SK-MEL-5 (cell line): ENCODE results near the gene ENTPD6. TPM values are rescaled to one million over a fixed set of nuclear protein-coding genes. Genes with fewer than 3 reads are reported as not detected.
"Not testable (repeated sequence)": the region's sequence is repeated elsewhere in the genome, so short reads cannot be mapped to it uniquely, and the experiment has no call there.

ENCODE experiments used
- DNase-seq: peaks from one replicate; pipeline ENCODE4 v3.0.0-alpha.2; 2016; ENCODE audit warnings: low read depth, low spot score
- in situ Hi-C: cut with HindIII; loops from 2 replicates; pipeline ENCODE4 v1.10.0; 2016; ENCODE audit warnings: low sequenced_read_pairs, high pct_unique_total_duplicates, low pct_unique_long_range_greater_than_20kb
- polyA plus RNA-seq, 2 experiments: library from polyadenylated mRNA; depleted of rRNA; stranded (reverse); fragments of >200 nt; gene quantifications; 2 replicates each; pipeline ENCODE4 v1.2.3, GENCODE V29; 2015
- total RNA-seq: library from RNA; depleted of rRNA; stranded (reverse); fragments of >200 nt; shearing (Covaris generic); gene quantifications from 2 replicates; pipeline ENCODE4 v1.2.3, GENCODE V29; 2014; rRNA removed

The ENTPD6 gene
- total RNA-seq, result 236 and 241 TPM in 2 replicates
- 385 and 433 TPM in 2 replicates for polyA plus RNA-seq (2015; cell fraction: cytosol; rRNA removed)
- 1,025 and 1,164 TPM in 2 replicates for polyA plus RNA-seq (2015; cell fraction: nucleus; rRNA removed)

DNA sequence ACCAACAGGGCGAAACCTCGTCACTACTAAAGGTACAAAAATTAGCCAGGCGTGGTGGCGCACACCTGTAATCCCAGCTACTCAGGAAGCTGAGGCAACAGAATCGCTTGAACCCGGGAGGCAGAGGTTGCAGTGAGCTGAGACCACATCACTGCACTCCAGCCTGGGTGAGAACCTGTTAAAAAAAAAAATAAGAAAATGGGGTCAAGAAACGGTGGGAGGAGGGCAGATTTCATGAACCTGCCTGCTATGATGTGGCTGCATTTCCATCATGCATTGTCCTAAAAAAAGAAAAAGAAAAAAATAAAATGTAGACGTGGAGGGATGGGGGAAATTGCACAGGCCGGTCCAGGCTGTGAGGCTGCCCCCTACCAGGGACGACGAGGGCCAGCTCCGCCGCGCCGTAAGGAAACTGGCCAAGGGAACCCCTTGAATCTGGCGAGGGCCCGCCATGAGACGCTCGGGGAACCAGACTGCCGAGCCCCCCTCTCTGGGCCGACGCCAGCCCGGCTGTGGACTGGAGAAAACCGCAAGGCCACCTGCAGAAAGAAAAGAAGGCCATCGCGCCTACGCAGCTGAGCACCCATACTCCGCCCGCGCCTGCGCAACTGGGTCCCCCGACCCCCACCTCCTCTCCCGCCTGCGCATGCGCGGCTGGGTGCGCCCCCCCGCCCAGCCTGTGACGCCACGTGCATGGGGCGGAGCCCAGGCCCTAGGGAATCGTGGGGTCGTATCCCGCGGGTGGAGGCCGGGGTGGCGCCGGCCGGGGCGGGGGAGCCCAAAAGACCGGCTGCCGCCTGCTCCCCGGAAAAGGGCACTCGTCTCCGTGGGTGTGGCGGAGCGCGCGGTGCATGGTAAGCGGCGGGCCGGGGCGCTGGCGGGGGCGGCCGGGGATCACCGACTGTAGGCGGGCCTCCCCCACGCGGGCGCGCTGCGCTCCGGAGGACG is at the start of gene ENTPD6:
TSS of gene ENTPD6 (plus strand) at position 699 of the 948 bp plus-strand sequence. CDS start 10,825 bp downstream, outside the sequence.
- in situ Hi-C loops, result no loop called here
- peak; percentile 91 for DNase-seq

DNA sequence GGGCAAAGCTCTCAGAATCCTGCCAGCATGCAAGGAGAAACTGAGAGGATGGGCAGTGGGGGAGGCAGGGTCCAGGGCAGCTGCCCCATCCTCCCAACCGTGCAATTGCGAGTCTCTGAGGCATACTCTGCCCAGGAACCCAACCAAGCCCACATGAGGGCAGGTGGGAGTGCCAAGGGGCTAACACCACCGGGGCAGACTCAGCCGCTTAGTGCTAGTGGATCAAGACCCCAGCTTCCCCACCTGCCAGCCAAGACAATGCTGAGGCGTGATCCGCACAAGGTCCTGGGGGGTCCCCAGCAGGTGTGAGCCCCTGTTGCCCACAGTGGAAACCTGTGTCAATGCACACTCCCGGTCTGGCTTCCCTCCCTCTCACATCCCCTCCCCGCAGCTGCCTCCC is 48.5 kb upstream of the ENTPD6 start:
- DNase-seq, result no peak
- in situ Hi-C loops, result no loop called here

DNA sequence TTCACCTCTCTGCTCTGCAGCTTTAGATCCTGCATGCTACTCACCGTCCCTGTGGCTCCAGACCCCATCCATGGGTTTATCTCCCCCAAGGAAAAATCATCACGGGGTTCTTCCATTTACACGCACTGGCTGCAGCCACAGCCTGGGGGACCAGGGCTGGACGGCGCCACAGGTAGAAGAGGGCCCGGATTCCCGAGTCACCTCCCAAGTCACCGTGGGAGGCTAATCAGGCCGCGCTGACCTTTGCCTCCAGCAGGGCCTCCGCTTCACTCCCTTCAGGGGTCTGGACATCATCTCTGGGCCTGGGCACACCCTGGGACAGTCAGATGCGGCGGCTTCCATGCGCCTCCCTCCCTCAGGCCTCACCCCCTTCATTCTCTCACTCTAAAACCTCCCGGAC is 47.8 kb upstream of the ENTPD6 start:
- in situ Hi-C loops, result no loop called here
- no peak for DNase-seq

DNA sequence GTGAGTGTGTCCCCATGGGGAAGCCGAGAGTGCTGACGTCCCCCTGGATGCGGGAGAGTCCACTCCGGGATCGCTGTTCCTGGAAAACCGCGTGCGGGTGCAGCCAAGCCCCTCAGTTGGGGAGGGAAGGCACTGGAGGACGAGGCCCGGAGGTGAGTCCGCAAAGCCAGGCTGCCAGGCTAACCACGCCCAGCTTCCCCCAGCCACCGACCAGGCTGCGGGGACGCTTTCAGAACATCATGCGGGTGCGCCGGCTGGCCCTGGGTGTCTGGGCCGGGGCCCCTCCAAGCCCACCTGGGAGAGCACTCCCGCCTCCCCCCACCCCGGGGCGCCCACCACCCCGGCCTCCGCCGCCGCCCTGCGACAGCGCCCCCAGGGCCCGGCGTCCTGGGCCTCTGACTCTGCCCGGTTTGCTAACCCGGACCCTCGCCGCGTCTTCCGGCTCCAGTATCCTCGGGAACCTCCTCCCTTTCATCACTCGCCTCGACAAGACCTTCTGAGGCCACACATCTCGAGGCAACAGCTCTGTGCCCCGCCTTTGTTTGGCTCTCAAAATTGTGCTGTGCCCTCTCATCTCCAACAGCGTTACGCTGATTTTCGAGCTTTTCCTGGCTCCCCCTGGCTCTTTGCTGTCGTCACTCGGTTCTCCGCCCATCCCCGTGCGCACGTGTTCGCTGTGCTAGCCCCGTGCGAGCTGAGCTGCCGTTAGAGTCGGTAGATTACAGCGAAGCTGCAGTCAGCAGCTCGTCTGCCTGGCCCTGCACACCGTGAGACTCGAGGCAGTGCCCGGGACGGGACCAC is 47.1 kb upstream of the ENTPD6 start:
- in situ Hi-C loops, result no loop called here
- DNase-seq, result no peak

DNA sequence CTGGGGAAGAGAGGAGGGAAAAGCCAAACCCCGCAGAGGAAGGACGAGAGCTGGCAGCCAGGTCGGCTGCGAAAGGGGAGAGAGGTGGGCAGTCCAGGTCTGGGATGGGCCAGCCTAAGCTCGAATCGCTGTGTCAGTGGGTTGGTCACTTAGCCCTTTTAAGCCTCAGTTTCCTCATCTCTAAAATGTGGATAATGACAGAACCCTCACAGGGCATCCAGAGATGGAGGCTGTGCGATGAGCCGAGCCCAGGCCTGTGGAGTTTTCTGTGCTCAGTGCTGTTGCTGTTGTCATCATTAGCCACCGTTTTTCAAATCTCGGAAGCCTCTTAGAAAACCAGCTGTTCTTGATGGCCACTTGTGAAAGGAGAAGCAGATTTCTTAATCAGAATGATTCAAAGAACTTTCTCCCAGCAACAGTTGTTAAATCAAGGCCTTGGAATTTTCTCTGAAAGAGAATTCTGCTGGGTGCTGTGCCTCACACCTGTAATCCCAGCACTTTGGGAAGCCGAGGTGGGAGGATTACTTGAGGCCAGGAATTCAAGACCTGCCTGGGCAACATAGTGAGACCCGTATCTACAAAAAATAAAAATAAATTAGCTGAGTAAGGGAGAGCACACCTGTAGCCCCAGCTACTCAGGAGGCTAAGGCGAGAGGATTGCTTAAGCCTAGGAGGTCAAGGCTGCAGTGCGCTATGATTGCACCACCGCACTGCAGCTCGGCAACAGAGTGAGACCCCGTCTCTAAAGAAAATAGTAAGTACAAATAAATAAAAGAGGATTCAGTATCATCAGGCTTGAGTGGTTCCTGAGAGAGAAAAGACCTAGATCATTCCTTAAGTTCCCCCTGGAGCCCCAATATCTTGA is 46.3 kb upstream of the ENTPD6 start:
- DNase-seq, result no peak
- in situ Hi-C loops, result no loop called here

DNA sequence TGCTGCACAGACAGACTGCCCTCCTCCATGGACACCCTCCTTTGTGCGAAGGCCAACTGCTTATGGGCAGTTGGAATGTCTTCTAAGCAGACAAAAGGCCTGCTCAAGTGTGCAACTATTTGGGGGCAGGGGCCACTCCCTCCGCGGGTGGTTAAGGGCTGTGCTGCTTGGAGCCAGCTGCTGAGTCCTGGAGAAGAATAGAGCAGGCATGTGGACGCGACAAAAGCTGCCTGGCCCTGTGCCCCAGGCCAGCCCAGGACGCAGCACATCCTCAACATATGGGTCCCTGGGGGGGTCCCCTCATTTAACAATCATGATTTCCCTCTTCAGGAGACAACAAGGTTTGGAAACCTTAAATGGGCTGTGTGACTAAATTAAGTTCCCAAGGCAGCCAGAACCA is 45.5 kb upstream of the ENTPD6 start:
- DNase-seq, result no peak
- in situ Hi-C loops, result no loop called here

DNA sequence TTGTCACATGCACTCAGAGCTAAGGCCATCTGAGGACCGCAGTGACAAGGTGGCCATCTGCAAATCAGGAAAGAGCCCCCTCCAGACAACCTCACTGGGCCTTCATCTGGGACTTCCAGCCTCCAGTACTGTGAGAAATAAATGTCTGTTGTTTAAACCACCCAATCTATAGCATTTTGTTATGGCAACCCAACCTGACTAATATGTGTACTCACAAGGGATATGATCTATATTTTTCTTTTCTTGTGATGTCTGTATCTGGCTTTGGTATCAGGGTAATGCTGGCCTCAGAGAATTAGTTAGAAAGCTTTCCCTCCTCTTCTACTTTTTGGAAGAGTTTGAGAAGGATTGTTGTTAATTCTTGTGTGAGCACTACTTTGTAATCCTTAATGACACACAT is 37.5 kb upstream of the ENTPD6 start:
- in situ Hi-C loops, result no loop called here
- DNase-seq, result no peak

DNA sequence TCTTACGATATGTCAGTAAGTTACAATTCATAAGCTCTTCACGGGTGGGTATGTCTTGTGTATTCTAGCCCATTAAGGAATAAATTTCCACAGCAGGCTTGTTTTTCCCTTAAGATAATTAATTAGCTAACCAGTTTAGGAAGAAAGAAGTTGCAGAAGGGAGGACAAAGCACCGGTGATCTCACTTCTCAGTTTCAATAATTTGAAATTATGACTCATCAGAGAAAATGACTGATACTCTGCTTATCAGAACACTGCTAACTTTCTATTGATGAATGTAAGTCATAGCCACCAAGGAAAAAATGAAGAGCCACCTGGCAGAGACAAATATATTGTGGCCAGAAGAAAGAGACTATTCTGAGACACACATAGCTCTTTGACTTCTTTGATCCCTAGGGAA is 35.0 kb upstream of the ENTPD6 start:
- no peak for DNase-seq
- in situ Hi-C loops, result no loop called here

DNA sequence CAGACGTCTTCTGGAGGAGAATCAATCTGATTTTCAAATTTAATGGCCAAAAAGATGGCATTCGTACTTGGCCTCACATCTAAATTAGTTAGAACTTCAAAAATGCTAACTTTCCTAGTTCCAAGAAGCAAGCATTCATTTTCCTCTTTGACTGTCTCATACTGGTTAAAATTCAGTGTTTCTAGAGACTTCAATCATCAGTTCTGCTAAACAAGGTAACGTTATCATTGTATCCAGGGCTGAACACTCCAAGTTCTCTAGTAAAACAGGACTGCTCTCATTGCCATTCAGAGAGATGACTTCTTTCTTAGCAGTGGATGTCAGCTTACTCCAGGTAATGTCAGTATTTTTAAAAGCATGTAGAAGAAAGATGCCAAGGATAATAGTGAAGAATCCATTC is 34.6 kb upstream of the ENTPD6 start:
- DNase-seq, result no peak
- in situ Hi-C loops, result no loop called here

DNA sequence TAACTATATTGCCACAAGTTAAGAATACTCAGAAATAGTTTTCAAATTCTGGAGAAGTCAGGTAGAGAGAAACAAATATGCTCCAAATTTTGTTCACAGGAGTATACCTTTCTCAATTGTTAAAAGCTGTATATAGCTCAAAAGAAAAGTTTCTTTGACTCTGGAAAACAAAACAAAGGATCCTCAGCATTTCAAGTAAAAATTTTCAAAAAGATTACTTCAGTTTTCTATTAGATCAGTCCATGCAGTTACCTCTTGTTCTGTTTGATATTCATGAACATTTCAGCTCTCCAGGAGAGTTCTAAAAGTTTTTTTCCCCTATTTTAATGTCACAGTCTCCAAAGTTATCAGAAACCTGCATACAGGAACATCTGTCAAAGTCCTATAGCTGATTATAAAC is 30.4 kb upstream of the ENTPD6 start:
- in situ Hi-C loops, result no loop called here

DNA sequence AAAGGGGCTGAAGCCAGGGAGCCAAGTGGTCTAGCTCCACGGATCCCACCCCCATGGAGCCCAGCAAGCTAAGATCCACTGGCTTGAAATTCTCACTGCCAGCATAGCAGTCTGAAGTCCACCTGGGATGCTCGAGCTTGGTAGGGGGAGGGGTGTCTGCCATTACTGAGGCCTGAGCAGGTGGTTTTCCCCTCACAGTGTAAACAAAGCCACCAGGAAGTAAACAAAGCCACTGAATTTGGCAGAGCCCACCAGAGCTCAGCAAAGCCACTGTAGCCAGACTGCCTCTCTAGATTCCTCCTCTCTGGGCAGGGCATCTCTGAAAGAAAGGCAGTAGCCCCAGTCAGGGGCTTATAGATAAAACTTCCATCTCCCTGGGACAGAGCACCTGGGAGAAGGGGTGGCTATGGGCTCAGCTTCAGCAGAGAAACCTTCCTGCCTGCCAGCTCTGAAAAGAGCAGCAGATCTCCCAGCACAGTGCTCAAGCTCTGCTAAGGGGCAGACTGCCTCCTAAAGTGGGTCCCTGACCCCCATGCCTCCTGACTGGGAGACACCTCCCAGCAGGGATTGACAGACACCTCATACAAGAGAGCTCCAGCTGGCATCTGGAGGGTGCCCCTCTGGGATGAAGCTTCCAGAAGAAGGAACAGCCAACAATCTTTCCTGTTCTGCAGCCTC is 29.3 kb upstream of the ENTPD6 start:
- DNase-seq, in situ Hi-C loops: not testable (repeated sequence)

More for the DNA sequence above, 30.4 kb upstream of the ENTPD6 start:
- DNase-seq, result no peak

DNA sequence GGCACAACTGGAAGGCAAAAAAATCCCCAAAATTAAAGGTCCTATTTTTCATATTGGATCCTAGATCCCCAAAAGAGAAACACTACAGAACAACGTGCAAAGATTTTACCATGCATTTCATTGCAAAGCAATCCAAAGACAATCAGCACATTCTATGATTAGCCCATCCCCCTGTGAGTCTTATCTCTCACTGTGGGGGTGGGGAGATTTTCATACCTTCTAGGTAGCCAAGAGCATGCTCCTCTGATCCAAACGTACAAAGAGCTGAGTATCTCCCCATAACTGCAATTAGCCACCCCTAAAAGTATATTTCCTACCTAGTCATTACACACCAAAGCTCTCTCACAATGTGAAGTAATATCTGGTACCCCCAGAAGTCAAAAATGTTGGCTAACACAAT is 22.2 kb upstream of the ENTPD6 start:
- DNase-seq, result no peak
- in situ Hi-C loops, result no loop called here

DNA sequence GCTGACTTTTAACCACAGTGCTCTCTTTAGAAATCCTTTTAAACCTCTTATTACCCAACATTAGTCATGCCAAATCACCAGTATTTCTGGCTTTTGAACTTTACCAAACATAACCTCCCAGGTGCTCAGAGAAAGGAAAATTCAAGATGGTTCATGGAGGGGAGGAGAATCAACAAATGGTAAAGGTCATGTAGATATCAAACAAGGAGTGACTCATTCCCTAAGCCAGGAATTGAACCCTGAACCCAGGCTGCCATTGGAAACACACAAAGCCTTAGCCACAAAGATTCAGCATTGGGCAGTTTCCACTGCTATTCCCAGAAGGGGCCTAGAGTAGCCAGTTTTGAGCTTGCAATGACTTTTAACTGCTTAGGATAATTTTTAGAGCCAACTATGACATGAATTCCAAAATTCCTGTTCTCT is 21.6 kb upstream of the ENTPD6 start:
- in situ Hi-C loops, result no loop called here
- DNase-seq, result no peak

DNA sequence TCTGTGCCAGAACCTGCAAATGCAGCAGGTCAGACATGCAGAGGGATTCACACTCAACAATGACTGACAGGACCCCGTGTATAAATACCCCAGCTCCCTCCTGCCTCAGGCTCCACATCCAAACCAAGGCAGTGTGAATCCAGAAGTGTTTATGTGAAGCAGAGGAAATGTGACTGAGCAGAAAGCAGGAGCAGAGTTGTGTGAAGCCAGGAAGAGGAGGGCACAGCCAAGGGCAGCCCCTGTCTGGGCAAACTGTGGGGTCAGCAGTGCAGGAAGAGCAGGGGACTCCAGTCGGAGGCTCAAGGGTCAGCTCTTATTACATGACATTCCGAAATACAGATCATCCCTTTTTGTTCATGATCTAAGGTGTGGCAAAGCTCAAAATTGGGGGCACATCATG is 19.3 kb upstream of the ENTPD6 start:
- DNase-seq, result no peak
- in situ Hi-C loops, result no loop called here

DNA sequence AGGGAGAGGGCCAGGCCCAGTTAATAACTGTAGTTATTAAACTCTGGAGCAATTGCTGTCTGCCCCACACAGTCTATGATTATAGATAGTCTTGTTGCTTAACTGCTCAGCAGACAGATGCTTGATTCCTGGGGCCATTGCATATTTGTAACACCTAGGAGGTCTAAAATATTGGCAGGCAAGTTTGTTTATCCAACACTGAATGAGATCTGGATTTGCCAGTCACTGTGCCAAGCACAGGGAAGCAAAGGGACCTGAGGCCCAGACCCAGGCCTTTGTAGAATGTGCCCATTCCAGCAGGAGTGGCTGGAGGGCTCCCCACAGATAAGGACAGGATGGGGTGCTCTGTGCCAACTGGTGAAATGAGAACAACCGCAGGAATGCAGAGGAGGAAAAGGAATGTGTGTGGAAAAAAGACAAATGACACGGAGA is 17.6 kb upstream of the ENTPD6 start:
- in situ Hi-C loops, result no loop called here
- no peak for DNase-seq

DNA sequence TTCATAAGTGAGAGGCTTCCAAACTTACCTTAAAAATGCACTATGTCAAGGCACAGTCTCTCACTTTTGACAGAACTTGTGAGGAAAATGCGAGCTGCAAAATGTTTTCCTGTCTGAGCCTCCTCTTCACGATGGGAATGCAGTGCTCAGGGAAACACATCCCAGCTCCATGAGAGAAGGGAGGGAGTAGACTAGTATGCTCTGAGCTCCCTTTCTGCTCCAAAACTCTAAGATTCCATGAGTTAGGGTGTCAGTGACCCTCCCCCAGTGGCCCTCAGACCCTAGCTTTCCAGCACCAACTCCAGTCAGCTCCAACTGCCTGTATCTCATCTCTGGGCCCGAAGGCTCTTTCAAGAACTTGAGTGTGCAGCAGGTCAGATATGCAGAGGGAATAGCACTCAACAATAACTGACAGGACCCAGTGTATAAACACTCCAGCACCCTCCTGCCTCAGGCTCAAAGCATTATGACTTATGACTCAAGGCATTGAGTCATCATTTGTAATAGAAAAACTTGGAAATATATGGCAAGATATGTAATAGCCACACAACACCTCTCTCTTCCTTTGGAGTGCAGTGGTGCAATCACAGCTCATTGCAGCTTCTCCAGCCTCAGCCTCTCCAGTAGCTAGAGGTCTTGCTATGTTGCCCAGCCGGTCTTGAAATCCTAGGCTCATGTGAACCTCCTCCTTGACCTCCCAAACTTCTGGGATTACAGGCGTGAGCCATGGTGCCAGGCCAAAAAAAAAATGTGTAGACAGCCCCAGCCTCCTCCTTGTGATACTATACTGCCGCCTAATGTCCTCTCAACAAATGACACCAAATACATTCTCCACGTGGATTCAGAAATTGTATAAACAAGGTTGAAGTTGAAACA is 16.7 kb upstream of the ENTPD6 start:
- in situ Hi-C loops, result no loop called here
- DNase-seq, result peak; percentile 80
